RPMI8226 (cell line): ENCODE results near the gene SLC16A1.
"Not testable (repeated sequence)": the region's sequence is repeated elsewhere in the genome, so short reads cannot be mapped to it uniquely, and the experiment has no call there.

Source experiments
- DNase-seq: peaks from one replicate; pipeline ENCODE4 v3.0.0-alpha.2; 2015

SLC16A1 gene

GRCh38 chr1:112923234-112923958 lies 32.6 kb downstream of the SLC16A1 start:
- DNase-seq: no peak

DNA sequence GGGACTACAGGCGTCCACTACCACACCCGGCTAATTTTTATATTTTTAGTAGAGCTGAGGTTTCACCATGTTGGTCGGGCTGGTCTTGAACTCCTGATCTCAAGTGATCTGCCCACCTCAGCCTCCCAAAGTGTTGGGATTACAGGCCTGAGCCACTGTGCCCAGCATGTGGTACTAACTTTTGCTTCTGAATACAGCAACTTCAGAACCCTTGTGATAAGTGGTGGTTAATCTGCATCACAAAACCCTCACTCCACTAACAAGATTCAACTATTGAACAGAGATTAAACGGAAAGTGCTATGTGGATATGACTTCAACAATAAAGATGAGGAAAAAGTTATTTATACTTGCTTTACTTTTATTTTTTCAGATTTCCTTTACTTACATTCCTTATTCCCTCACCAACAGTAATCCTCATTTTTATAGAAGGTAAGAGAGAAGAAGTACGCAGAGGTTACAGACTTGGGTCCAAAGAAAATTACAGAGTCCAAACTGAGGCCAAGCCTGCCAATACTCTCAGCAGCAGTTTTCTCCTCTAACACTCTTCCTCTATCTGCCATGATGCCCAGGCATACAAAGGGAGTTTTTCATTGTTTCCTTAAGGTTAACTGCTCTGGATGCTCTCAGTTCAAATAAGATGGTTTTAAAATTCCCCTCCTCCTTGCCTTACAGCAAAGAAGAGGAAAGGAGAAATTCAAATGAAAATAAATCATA lies 44.3 kb downstream of the SLC16A1 start:
- DNase-seq: no peak

- no peak for DNase-seq
Measured at GRCh38 chr1:112909847-112910246, 46.1 kb downstream of the SLC16A1 start.

DNA sequence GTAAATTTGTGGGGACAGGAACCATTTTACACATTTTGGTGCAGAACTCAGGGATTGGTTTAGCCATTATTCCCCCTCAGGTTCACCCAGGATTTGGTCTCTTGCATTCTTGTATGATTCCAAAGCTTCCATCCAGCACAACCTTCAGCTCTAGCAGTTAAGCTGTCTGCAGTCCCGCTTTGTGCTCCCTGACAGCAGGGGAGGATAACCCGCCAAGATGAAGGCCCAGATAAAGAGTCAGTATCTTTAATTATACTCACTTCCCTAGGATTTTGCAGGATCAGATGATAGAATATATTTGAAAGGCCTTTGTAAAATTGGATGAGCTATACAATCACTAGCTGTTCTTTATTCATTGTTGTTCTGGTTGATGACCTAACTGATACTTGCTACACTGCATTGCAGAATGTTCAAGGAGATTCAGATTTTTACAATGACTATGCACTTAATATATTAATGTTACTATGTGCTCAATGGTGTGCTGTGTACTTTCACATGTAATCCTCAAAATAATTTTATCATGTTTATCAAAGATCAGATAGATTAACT lies 49.8 kb downstream of the SLC16A1 start:
- DNase-seq: no peak

GRCh38 chr1:112905395-112906149 lies 50.4 kb downstream of the SLC16A1 start:
- no peak for DNase-seq

DNA sequence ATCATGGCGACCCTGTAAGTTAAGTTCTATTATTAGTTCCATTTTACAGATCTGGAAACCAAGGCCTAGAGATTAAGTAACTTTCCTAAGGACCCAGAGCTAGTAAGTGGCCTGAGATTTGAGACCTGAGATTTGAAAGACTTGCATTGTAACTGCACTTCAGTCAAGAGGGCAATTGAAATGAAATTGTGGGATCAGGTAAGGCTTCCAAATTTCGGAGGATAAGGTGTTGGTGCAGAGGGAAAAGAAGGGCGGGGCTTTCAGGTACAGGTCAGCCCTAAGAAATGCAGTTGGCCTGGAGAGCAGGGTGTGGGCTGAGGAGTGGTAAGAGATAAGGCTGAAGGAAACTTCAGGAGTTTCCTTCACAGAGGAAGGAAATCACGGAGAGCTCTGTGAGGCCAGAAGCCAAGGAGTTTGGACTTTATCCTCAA lies 51.1 kb downstream of the SLC16A1 start:
- DNase-seq: no peak

DNA sequence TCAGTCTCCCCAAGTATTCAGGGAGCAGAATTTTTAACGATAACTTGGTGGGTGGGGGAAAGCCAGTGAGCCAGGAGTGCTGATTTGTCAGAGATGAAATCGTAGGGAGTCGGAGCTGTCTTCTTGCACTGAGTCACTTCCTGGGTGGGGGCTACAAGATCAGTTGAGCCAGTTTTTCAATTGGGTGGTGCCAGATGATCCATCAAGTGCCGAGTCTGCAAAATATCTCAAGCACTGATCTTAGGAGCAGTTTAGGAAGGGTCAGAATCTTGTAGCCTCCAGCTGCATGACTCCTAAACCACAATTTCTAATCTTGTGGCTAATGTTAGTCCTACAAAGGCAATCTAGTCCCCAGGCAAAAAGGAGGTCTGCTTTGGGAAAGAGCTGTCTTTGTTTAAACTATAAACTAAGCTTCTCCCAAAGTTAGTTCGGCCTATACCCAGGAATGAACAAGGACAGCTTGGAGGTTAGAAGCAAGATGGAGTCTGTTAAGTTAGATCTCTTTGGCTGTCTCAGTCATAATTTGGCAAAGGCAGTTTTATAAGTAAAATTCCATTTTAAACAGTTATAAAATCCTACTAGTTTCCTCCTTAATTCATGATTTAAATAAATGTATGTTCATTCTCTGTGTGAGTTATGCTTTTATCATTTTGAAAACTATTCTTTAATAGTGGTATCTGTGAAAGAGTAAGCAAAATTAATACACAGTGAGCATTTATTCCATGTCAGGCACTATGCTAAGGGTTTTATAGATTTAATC lies 51.7 kb downstream of the SLC16A1 start:
- no peak for DNase-seq

DNA sequence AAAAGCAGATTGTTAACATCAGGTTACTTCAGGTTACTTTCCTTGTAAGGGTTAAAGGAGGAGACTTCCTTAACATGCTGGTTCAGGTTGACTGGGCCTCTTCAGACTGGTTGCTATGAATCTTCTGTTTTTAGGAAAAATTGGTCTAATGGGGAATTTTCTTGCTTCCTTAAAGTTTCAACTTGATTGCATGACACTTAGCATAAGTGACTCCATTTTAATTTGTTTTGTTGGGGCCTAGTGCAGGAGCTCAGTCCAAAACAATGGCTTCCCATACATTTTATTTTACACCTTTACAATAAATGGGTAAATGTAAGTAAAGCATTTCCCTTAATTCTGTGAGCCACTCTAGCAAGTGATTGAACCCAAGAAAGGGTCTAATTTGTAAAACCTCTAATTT lies 53.8 kb downstream of the SLC16A1 start:
- DNase-seq: no peak

DNA sequence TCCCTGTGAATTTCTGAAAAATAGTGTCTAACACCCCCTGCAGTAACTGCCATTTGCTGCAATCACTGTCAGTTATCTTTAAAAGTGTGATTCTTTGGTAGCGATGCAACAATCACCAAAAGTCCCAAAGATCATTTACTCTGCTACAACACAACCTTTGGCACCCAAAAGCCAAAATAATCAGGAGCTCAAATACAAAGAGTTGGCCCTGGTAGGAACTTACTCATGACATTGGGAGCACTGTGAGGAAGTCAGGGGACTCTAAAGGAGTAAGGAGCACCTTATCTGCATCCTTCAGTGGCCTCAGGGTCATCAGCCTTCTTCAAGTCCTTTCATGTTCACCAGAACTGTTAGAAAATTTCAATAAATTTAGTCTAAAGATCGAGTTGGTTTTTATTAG lies 54.6 kb downstream of the SLC16A1 start:
- no peak for DNase-seq

DNA sequence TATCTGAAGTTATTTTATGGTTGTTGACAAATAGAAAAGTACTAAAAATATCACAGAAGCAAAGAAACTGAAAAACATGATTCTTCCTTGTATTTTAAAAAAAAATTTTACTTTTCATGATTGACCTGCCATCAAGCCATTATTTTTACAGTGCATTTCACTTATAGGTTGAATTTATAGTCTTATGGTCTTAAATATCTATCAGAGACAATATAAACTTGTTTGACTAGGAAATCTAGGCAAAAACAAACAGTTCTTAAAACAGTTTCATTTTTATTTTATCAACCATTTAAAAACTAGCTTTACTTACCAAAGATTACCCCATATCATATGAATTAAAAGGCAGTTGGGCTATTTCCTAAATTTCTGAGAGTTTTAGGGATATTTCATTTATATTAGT lies 59.2 kb downstream of the SLC16A1 start:
- DNase-seq: no peak

GRCh38 chr1:112894561-112895011 lies 61.4 kb downstream of the SLC16A1 start:
- no peak for DNase-seq

- DNase-seq: no peak
Measured at GRCh38 chr1:112894010-112894292, 62.0 kb downstream of the SLC16A1 start.

GRCh38 chr1:112893288-112894009 lies 62.5 kb downstream of the SLC16A1 start:
- no peak for DNase-seq

DNA sequence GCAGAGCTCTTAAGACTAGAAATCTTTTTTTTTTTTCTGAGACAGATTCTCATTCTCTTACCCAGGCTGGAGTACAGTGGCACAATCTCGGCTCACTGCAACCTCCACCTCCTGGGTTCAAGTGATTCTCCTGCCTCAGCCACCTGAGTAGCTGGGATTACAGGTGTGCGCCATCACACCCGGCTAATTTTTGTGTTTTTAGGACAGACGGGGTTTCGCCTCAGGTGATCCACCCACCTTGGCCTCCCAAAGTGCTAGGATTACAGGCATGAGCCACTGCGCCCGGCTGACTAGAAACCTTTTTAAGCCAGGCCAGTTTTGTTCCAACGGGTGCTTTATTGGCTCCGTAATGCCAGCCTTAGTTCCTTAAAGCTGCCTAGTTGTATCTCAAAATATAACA lies 66.1 kb downstream of the SLC16A1 start:
- not testable (repeated sequence) for DNase-seq

DNA sequence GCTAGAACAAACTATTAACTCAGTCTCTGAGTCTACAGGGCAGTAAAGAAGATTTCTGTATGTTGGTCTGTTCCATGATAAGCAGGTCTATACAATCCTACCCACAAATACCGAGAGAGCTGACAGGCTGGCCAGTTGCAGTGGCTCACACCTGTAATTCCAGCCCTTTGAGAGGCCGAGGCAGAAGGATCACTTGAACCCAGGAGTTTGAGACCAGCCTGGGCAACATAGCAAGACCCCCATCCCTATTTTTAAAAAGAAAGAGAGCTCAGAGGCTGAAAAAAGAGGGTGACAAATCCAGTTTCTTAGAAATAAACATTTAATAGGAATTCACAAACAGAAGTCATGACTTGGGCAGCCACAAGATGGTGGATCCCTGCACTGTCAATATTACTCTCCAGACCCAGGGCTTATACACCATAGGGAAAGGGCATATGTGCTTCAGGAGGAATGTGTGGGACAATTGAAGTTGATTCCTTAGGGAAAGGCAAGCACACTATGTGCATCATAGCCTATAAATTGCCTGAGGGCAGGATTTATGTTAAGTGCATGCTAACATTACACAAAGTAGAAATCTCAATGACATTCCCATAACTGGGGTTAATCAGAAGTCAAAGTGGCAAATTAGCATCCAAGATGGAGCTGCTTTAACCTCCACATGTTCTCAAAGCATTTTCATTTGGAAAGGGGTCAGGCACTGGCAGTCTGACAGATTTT lies 66.8 kb downstream of the SLC16A1 start:
- DNase-seq: no peak

DNA sequence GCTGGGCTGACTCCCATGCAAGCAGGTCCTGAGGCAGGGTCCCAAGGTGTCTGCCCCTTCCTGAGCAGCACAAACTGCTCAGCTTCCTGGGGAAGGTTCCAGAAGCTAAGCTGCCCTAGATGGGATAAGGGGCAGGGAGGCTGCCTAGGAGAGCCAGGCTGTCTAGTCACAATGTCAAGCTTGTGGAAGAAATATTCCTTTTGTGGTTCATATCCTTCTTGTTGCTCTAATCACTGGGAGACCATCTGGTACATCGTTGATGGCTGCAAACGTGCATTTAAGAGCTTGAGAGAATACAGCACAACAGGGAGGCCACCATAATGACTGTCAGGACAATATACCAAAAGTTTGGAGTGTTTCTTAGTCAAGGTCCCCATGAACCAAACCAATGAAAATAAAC lies 67.4 kb downstream of the SLC16A1 start:
- DNase-seq: no peak

- DNase-seq: no peak
Measured at GRCh38 chr1:112887599-112888283, 68.3 kb downstream of the SLC16A1 start.

DNA sequence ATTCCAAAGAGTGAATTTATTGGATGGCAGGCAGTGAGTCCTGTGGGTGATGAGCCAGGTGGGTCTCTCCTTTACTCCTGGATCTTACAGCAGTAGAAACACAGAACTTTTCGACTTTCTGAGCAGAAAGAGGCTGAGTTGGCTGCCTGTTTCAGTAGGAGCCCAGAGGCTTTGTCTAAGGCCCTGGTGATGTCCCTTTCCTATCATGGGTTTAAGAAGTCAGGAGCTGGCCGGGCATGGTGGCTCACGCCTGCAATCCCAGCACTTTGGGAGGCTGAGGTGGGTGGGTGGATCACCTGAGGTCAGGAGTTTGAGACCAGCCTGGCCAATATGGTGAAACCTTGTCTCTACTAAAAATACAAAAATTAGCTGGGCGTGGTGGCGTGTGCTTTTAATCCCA lies 71.0 kb downstream of the SLC16A1 start:
- DNase-seq: not testable (repeated sequence)

DNA sequence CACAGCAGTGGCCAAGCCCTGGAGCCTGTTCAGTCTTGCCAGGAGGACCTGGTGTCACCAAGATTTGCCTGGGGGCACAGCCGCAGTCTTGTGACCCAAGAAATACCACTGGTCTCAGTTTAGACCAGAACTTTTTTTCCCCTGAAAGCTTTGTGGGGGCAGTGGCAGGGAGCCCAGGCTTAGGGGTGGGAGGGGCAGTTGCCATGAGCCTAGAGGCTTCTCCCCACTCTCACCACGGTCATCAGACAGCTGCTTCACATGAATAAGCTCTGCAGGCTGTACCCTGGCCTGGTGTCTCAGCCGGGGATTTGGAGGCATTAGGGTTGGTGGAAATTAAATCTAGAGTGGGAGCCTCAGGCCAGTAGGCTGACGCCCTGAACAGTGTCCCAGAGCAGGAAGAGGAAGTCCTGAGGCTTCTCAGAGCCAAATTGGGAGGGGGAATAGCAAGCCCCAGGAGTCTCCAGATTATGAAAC lies 73.7 kb downstream of the SLC16A1 start:
- no peak for DNase-seq

- no peak for DNase-seq
Measured at GRCh38 chr1:112881742-112882127, 74.3 kb downstream of the SLC16A1 start.

DNA sequence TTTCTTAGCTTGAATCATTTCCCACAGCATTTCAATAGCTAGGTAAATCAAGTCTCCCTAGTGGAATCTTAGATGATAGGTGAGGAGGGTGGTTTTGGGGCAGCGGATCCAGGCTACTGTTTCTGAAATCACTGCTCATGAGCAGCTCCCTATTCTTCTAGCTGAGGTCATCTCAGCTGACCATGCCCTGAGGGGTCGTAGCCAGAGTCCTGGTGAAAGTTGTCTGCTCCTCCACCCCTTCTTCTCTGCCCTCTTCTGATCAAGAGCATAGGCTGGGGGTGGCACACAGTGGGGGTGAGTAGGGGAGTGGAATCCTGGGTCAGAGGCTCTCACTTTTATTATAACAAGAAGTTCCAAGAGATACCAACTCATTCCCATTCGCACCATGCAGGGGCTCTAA lies 76.2 kb downstream of the SLC16A1 start:
- DNase-seq: no peak
